ENCODE measurements around the gene RBMS1. TPM values are rescaled to one million over a fixed set of nuclear protein-coding genes. Genes with fewer than 3 reads are reported as not detected.

Gene RBMS1
- total RNA-seq, 2 donors from 2014 or later, result 18.8 to 22.8 TPM

DNA sequence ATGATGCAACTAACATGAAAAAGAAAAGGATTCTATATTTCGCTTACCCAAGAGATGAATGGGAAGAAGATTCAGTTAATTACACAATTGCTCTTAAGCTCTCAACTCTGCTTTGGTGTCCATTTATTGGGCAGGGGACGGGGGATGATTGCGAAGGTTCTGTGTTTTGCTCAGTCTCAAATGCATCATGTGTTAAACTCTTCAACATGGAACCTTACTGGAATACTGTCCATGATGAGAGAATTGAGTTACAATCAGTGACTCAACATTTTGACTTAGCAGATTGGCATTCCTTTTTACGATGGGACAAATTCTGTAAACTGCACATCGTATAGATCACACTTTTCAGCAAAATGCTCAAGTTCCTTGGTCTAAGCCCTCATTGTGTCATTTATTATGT lies 135.6 kb downstream of the RBMS1 start:
- TF ChIP-seq POLR2AphosphoS5 (IDR thresholded peaks at IDR 0.05) (no peak), CTCF (IDR thresholded peaks at IDR 0.05) (no peak), POLR2A (IDR thresholded peaks at IDR 0.05) (no peak)
- DNase-seq (ENCODE audit: low spot score), result no peak
- intact Hi-C loops (cut with DNase I), result no loop called here

DNA sequence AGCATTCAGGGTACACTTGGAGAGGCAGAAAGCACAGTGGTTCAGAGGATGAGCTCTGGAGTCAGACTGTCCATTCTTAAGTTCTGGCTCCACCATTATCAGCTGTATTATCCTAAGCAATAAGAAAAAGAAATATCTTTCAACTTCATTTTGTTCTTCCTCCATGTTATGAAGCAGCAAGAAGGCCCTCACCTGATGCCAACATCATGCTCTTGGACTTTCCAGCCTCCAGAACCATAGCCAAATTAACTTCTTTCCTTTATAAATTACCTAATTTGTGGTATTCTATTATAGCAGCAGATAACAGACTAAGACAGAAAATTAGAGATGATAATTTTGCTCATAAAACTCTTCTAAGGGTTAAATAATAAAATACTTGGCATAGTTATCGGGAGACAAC lies 137.1 kb downstream of the RBMS1 start:
- no peaks in the 10 kb centered on the region for H3K27me3 ChIP-seq (replicated peaks; ENCODE audit: insufficient read depth)
- intact Hi-C loops (cut with DNase I), result no loop called here
- no peaks in the 10 kb centered on the region for H3K36me3 ChIP-seq
- H3K4me3 ChIP-seq, result no peak overlapping the region
- TF ChIP-seq CTCF (IDR thresholded peaks at IDR 0.05) (no peak), POLR2AphosphoS5 (IDR thresholded peaks at IDR 0.05) (no peak)
- no peaks in the 10 kb centered on the region for H3K4me1 ChIP-seq (replicated peaks)
- 76% methylated on average over 1 of the region's 1 CpG for WGBS
- no peaks in the 10 kb centered on the region for H3K9me3 ChIP-seq
- no peak overlapping the region for H3K27ac ChIP-seq
- no peak for DNase-seq (ENCODE audit: low spot score)

More for the DNA sequence above, 135.6 kb downstream of the RBMS1 start:
- no peaks in the 10 kb centered on the region for H3K4me1 ChIP-seq (replicated peaks)
- no peaks in the 10 kb centered on the region for H3K36me3 ChIP-seq
- WGBS, result 92% methylated on average over 5 of the region's 5 CpGs
- no peaks in the 10 kb centered on the region for H3K9me3 ChIP-seq
- no peak overlapping the region for H3K27ac ChIP-seq
- no peak overlapping the region for H3K4me3 ChIP-seq
- H3K27me3 ChIP-seq (replicated peaks; ENCODE audit: insufficient read depth), result no peaks in the 10 kb centered on the region

DNA sequence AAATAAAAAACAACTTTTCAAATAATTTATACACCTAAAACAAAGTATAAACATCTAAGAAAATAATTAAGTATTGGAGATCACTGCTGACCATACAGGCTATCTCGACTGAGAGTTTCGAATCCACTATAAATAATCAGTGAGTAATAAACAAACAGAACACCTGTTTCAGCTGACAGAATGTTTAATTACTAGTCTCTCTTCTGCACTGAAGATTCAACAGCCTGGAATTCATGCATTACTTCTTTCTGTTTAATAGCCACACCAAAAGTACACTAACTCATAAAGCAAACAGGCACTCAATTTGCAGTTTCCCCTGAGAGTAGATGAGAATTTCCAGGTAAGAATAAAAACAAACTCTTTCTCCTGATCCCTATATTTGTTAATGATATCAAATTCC lies 138.5 kb downstream of the RBMS1 start:
- no peak overlapping the region for H3K27ac ChIP-seq
- no peaks in the 10 kb centered on the region for H3K9me3 ChIP-seq
- H3K4me1 ChIP-seq (replicated peaks), result no peaks in the 10 kb centered on the region
- 41% methylated on average over 2 of the region's 2 CpGs for WGBS
- no peak overlapping the region for H3K4me3 ChIP-seq
- TF ChIP-seq POLR2AphosphoS5 (IDR thresholded peaks at IDR 0.05) (no peak), POLR2A (IDR thresholded peaks at IDR 0.05) (no peak), CTCF (IDR thresholded peaks at IDR 0.05) (no peak)
- intact Hi-C loops (cut with DNase I), result no loop called here
- no peaks in the 10 kb centered on the region for H3K27me3 ChIP-seq (replicated peaks; ENCODE audit: insufficient read depth)
- H3K36me3 ChIP-seq, result no peaks in the 10 kb centered on the region
- no peak for DNase-seq (ENCODE audit: low spot score)

DNA sequence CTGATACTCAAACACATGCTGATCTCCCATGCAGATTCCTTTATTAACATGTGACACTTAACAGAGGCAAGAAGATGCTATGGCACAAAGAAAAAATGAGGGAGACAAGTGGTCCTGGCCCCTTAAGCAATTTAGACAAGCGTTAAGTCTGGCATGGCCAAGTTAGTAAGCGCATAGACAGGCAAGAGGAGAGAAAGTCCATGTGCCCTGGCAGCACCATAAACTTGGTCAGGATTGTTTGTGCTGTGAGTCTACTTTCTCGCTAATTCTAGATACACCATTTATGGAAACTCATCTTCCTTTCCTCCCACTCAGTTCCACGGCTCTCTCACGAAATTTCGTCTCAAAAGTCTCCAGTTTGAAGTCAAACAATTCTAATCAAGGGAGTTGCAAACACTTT lies 138.9 kb downstream of the RBMS1 start:
- Histone ChIP-seq H3K27ac (no peak overlapping the region), H3K36me3 (no peaks in the 10 kb centered on the region), H3K4me3 (no peak overlapping the region), H3K27me3 (replicated peaks; ENCODE audit: insufficient read depth) (no peaks in the 10 kb centered on the region), H3K4me1 (replicated peaks) (no peaks in the 10 kb centered on the region), H3K9me3 (no peaks in the 10 kb centered on the region)
- intact Hi-C loops (cut with DNase I), result no loop called here
- no peak for TF ChIP-seq POLR2AphosphoS5 (IDR thresholded peaks at IDR 0.05)
- TF ChIP-seq CTCF (IDR thresholded peaks at IDR 0.05), result no peak
- no peak for TF ChIP-seq POLR2A (IDR thresholded peaks at IDR 0.05)
- no peak for DNase-seq (ENCODE audit: low spot score)
- 75% methylated on average over 6 of the region's 6 CpGs for WGBS

DNA sequence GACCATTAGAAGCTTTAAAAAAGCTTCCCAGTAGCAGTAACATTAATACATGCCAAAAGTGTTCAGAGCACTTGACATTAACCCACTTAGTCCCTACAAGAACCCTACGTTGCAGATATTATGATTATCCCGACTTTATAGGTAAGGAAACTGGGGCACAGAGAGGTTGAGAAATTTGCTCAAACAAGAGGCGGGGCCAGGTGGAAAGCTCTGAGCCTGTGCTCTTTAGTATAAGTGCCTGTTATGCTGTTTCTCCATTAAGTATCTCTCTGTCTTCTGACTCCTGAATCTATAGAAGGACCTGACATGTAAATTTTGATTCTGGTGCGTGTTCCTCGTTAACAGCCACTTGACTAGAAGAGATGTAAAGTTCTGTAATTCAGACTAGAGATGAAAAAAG lies 139.8 kb downstream of the RBMS1 start:
- no peak for DNase-seq (ENCODE audit: low spot score)
- no peak overlapping the region for H3K27ac ChIP-seq
- no peaks in the 10 kb centered on the region for H3K4me1 ChIP-seq (replicated peaks)
- TF ChIP-seq POLR2A (IDR thresholded peaks at IDR 0.05) (no peak), POLR2AphosphoS5 (IDR thresholded peaks at IDR 0.05) (no peak), CTCF (IDR thresholded peaks at IDR 0.05) (no peak)
- no peak overlapping the region for H3K4me3 ChIP-seq
- intact Hi-C loops (cut with DNase I), result no loop called here
- no peaks in the 10 kb centered on the region for H3K9me3 ChIP-seq
- WGBS, result 86% methylated on average over 5 of the region's 5 CpGs
- H3K27me3 ChIP-seq (replicated peaks; ENCODE audit: insufficient read depth), result no peaks in the 10 kb centered on the region
- no peaks in the 10 kb centered on the region for H3K36me3 ChIP-seq
